ENCODE results near the gene WSCD2.

The WSCD2 gene

GRCh38 chr12:108109504-108109903, 19.6 kb upstream of the WSCD2 start:
- DNase-seq, result no peak

GRCh38 chr12:108109954-108110353, 19.1 kb upstream of the WSCD2 start:
- DNase-seq, result no peak

- no peak for DNase-seq
Observed at GRCh38 chr12:108110844-108111243, 18.2 kb upstream of the WSCD2 start.

GRCh38 chr12:108112832-108113556, 16.1 kb upstream of the WSCD2 start:
- no peak for DNase-seq

GRCh38 chr12:108115123-108116121, 13.7 kb upstream of the WSCD2 start:
- no peak for DNase-seq

GRCh38 chr12:108116254-108116653, 12.8 kb upstream of the WSCD2 start:
- DNase-seq, result no peak

- no peak for DNase-seq
Observed at GRCh38 chr12:108116699-108117098, 12.4 kb upstream of the WSCD2 start.

GRCh38 chr12:108117163-108117849, 11.8 kb upstream of the WSCD2 start:
- peak; percentile 50 for DNase-seq

GRCh38 chr12:108117902-108118301, 11.2 kb upstream of the WSCD2 start:
- no peak for DNase-seq

GRCh38 chr12:108119126-108119973, 9.7 kb upstream of the WSCD2 start:
- no peak for DNase-seq

GRCh38 chr12:108119974-108120862, 8.9 kb upstream of the WSCD2 start:
- no peak for DNase-seq

- no peak for DNase-seq
Observed at GRCh38 chr12:108120863-108121165, 8.3 kb upstream of the WSCD2 start.

- no peak for DNase-seq
Observed at GRCh38 chr12:108121320-108121719, 7.8 kb upstream of the WSCD2 start.

- no peak for DNase-seq
Observed at GRCh38 chr12:108121728-108122471, 7.2 kb upstream of the WSCD2 start.

GRCh38 chr12:108122644-108123043, 6.4 kb upstream of the WSCD2 start:
- no peak for DNase-seq

- no peak for DNase-seq
Observed at GRCh38 chr12:108123402-108123801, 5.7 kb upstream of the WSCD2 start.

GRCh38 chr12:108125073-108125472, 4.0 kb upstream of the WSCD2 start:
- DNase-seq, result no peak

- no peak for DNase-seq
Observed at GRCh38 chr12:108126212-108126611, 2.9 kb upstream of the WSCD2 start.

- no peak for DNase-seq
Observed at GRCh38 chr12:108126990-108127501, 2.0 kb upstream of the WSCD2 start.

GRCh38 chr12:108127654-108128053, 1.4 kb upstream of the WSCD2 start:
- DNase-seq, result no peak
